ENCODE results near the gene MDK. TPM values are rescaled to one million over a fixed set of nuclear protein-coding genes. Genes with fewer than 3 reads are reported as not detected.

The MDK gene
- total and polyA plus RNA-seq, 2 of the 13 experiments (the other 11 are each of a cell fraction or from before 2014, with no cell fraction given): 312 to 407 TPM

- TF ChIP-seq RARA (CRISPR knock-in tag; IDR thresholded peaks at IDR 0.05) (no peak), SKIL (CRISPR knock-in tag; IDR thresholded peaks at IDR 0.05; ENCODE audit: borderline replicate concordance) (no peak), KLF15 (CRISPR knock-in tag; IDR thresholded peaks at IDR 0.05; ENCODE audit: borderline replicate concordance) (no peak), ZNF639 (CRISPR knock-in tag; conservative IDR thresholded peaks at IDR 0.05) (0 out of 2 replicates have a peak, but pooled peaks have one; percentile 24), ZBTB7A (CRISPR knock-in tag; IDR thresholded peaks at IDR 0.05) (peak; percentile 68), ZNF556 (CRISPR knock-in tag; IDR thresholded peaks at IDR 0.05; ENCODE audit: borderline replicate concordance) (no peak), TFDP2 (CRISPR knock-in tag; IDR thresholded peaks at IDR 0.05) (peak; percentile 6; the same call in 1 of the 2 replicates), POLR2G (IDR thresholded peaks at IDR 0.05; ENCODE audit: low read depth, low read length) (0 out of 2 replicates have a peak, but pooled peaks have one; percentile 18), ZNF225 (CRISPR knock-in tag; IDR thresholded peaks at IDR 0.05) (0 out of 2 replicates have a peak, but pooled peaks have one; percentile 48), FOXA1 (IDR thresholded peaks at IDR 0.05) (no peak), FOXA1 (CRISPR knock-in tag; IDR thresholded peaks at IDR 0.05) (no peak), MXD3 (CRISPR knock-in tag; IDR thresholded peaks at IDR 0.05) (0 out of 2 replicates have a peak, but pooled peaks have one; percentile 22), KDM5B (CRISPR knock-in tag; IDR thresholded peaks at IDR 0.05; ENCODE audit: borderline replicate concordance) (0 out of 2 replicates have a peak, but pooled peaks have one; percentile 47), ZBTB38 (CRISPR knock-in tag; IDR thresholded peaks at IDR 0.05) (0 out of 2 replicates have a peak, but pooled peaks have one; percentile 24), CREBL2 (CRISPR knock-in tag; IDR thresholded peaks at IDR 0.05; ENCODE audit: borderline replicate concordance) (no peak), HOXD1 (CRISPR knock-in tag; IDR thresholded peaks at IDR 0.05) (0 out of 2 replicates have a peak, but pooled peaks have one; percentile 23), CSRNP1 (CRISPR knock-in tag; IDR thresholded peaks at IDR 0.05) (0 out of 2 replicates have a peak, but pooled peaks have one; percentile 66), HOXA9 (CRISPR knock-in tag; IDR thresholded peaks at IDR 0.05; ENCODE audit: borderline replicate concordance) (0 out of 2 replicates have a peak, but pooled peaks have one; percentile 44), KDM2A (CRISPR knock-in tag; IDR thresholded peaks at IDR 0.05; ENCODE audit: borderline replicate concordance, low read depth) (peak; percentile 53; the same call in 1 of the 2 replicates), ZNF768 (CRISPR knock-in tag; IDR thresholded peaks at IDR 0.05) (0 out of 2 replicates have a peak, but pooled peaks have one; percentile 32)
These were observed at the start of gene MDK (continued) for GRCh38 chr11:46381048-46381818.

Measured in HepG2 (cell line).